Stimulated activated naive CD8-positive, alpha-beta T cell treated with anti-CD3 and anti-CD28 coated beads, Interleukin-15, Interleukin-2, amounts not matched to agents 100 ng/mL and 50 ng/mL, for 24 hours (primary cell): ENCODE results near the gene CELSR2.

Source experiments
- H3K27ac Mint-ChIP-seq: one replicate; pipeline ENCODE4 v1.8.0; 2021; ENCODE audit warnings: mild to moderate bottlenecking, mixed read lengths
- H3K27me3 Mint-ChIP-seq: one replicate; pipeline ENCODE4 v1.8.0; 2021; ENCODE audit warnings: mixed read lengths
- H3K36me3 Mint-ChIP-seq: one replicate; pipeline ENCODE4 v1.8.0; 2021; ENCODE audit warnings: low read depth, mixed read lengths
- H3K4me1 Mint-ChIP-seq: one replicate; pipeline ENCODE4 v1.8.0; 2021; ENCODE audit warnings: low read depth, mixed read lengths
- H3K4me3 Mint-ChIP-seq: one replicate; pipeline ENCODE4 v1.8.0; 2021; ENCODE audit warnings: mild to moderate bottlenecking, mixed read lengths
- H3K9me3 Mint-ChIP-seq: one replicate; pipeline ENCODE4 v1.8.0; 2021; ENCODE audit warnings: mixed read lengths

Gene CELSR2, protein sequence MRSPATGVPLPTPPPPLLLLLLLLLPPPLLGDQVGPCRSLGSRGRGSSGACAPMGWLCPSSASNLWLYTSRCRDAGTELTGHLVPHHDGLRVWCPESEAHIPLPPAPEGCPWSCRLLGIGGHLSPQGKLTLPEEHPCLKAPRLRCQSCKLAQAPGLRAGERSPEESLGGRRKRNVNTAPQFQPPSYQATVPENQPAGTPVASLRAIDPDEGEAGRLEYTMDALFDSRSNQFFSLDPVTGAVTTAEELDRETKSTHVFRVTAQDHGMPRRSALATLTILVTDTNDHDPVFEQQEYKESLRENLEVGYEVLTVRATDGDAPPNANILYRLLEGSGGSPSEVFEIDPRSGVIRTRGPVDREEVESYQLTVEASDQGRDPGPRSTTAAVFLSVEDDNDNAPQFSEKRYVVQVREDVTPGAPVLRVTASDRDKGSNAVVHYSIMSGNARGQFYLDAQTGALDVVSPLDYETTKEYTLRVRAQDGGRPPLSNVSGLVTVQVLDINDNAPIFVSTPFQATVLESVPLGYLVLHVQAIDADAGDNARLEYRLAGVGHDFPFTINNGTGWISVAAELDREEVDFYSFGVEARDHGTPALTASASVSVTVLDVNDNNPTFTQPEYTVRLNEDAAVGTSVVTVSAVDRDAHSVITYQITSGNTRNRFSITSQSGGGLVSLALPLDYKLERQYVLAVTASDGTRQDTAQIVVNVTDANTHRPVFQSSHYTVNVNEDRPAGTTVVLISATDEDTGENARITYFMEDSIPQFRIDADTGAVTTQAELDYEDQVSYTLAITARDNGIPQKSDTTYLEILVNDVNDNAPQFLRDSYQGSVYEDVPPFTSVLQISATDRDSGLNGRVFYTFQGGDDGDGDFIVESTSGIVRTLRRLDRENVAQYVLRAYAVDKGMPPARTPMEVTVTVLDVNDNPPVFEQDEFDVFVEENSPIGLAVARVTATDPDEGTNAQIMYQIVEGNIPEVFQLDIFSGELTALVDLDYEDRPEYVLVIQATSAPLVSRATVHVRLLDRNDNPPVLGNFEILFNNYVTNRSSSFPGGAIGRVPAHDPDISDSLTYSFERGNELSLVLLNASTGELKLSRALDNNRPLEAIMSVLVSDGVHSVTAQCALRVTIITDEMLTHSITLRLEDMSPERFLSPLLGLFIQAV (N-terminal part only)

DNA sequence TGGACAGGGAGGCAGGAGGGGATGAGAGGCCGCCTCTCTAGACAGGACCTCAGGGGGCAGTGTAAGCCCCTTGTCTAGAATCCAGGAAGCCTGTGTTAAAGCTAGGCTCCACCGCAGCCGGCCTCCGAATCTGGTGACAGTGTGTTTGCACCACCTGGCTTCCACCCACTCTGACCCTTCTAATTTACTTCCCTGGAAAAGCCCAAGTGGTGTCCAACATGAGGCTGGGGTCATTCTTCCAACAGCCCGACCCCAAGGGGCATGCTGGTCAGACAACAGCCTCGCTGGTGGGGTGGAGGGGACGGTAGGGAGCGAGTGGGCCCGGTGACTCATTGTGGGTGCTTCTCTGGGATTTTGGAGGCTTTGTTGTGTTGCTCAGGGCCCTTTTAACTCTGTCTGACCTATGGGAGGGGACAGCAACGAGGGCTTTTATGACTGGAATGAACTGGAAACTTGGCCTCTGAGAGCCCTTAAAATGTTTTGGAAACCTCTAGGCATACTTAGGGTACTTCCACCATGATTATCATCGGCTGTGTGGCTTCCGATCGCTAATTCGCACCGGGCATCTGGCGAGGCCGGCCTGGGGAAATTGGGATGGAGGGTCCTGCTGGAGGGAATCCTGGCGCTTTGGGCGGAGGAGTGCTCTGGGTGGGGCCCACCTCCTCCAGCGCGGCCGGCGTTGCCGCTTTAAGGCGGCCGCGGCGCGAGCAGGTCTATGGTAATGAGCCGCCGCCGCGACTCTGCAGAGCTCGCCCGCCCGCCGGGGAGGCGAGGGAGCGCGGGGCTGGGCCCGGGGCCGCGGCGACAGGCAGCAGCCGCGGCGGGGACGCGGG, at the start of gene CELSR2:
TSS of gene CELSR2 (plus strand) at position 743 of the 833 bp plus-strand sequence. CDS start 541 bp downstream, outside the sequence.
- no peaks in the 10 kb centered on the region for H3K9me3 Mint-ChIP-seq
- no peaks in the 10 kb centered on the region for H3K36me3 Mint-ChIP-seq
- H3K4me3 Mint-ChIP-seq, result peak within 1 kb of the TSS; percentile 59
- H3K27me3 Mint-ChIP-seq, result peaks cover 12% of the 10 kb centered on the region
- peak within 1 kb of the TSS; percentile 31 for H3K27ac Mint-ChIP-seq
- peaks cover 5% of the 10 kb centered on the region for H3K4me1 Mint-ChIP-seq

DNA sequence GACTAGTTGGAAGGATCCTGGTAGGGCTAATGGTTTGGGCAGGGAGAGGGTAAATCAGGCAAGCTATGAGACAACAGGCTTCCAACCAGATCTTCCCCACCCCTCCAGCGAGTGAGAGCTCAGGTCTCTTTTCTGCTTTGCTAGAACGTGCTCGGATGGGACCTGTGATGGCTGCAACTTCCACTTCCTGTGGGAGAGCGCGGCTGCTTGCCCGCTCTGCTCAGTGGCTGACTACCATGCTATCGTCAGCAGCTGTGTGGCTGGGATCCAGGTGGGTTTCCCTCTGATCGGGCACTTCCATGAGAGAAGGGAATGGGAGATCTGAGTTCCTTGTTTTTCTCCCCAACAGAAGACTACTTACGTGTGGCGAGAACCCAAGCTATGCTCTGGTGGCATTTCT, 49.6 kb upstream of the CELSR2 start:
- H3K9me3 Mint-ChIP-seq, result no peaks in the 10 kb centered on the region
- no peaks in the 10 kb centered on the region for H3K36me3 Mint-ChIP-seq
- no peaks in the 10 kb centered on the region for H3K27me3 Mint-ChIP-seq
- no peak overlapping the region for H3K4me3 Mint-ChIP-seq
- H3K27ac Mint-ChIP-seq, result peak overlapping the region; percentile 49
- H3K4me1 Mint-ChIP-seq, result peaks cover 21% of the 10 kb centered on the region

- Mint-ChIP-seq H3K27ac (no peak overlapping the region), H3K36me3 (no peaks in the 10 kb centered on the region), H3K9me3 (no peaks in the 10 kb centered on the region), H3K4me1 (peaks cover 21% of the 10 kb centered on the region), H3K4me3 (no peak overlapping the region), H3K27me3 (no peaks in the 10 kb centered on the region)
These were observed 48.1 kb upstream of the CELSR2 start for GRCh38 chr1:109201123-109201703.

GRCh38 chr1:109204484-109204883, 44.9 kb upstream of the CELSR2 start:
- Mint-ChIP-seq H3K27me3 (no peaks in the 10 kb centered on the region), H3K4me1 (peaks cover 8% of the 10 kb centered on the region), H3K9me3 (no peaks in the 10 kb centered on the region), H3K36me3 (no peaks in the 10 kb centered on the region), H3K4me3 (no peak overlapping the region), H3K27ac (no peak overlapping the region)

GRCh38 chr1:109206339-109206738, 43.0 kb upstream of the CELSR2 start:
- H3K36me3 Mint-ChIP-seq, result no peaks in the 10 kb centered on the region
- H3K4me1 Mint-ChIP-seq, result no peaks in the 10 kb centered on the region
- no peak overlapping the region for H3K4me3 Mint-ChIP-seq
- H3K27me3 Mint-ChIP-seq, result no peaks in the 10 kb centered on the region
- H3K9me3 Mint-ChIP-seq, result no peaks in the 10 kb centered on the region
- H3K27ac Mint-ChIP-seq, result no peak overlapping the region

GRCh38 chr1:109207467-109208103, 41.8 kb upstream of the CELSR2 start:
- Mint-ChIP-seq H3K4me1 (no peaks in the 10 kb centered on the region), H3K9me3 (no peaks in the 10 kb centered on the region), H3K4me3 (no peak overlapping the region), H3K27ac (no peak overlapping the region), H3K36me3 (no peaks in the 10 kb centered on the region), H3K27me3 (no peaks in the 10 kb centered on the region)

GRCh38 chr1:109208394-109208793, 40.9 kb upstream of the CELSR2 start:
- Mint-ChIP-seq H3K4me1 (no peaks in the 10 kb centered on the region), H3K36me3 (no peaks in the 10 kb centered on the region), H3K4me3 (no peak overlapping the region), H3K27me3 (no peaks in the 10 kb centered on the region), H3K9me3 (no peaks in the 10 kb centered on the region), H3K27ac (no peak overlapping the region)

DNA sequence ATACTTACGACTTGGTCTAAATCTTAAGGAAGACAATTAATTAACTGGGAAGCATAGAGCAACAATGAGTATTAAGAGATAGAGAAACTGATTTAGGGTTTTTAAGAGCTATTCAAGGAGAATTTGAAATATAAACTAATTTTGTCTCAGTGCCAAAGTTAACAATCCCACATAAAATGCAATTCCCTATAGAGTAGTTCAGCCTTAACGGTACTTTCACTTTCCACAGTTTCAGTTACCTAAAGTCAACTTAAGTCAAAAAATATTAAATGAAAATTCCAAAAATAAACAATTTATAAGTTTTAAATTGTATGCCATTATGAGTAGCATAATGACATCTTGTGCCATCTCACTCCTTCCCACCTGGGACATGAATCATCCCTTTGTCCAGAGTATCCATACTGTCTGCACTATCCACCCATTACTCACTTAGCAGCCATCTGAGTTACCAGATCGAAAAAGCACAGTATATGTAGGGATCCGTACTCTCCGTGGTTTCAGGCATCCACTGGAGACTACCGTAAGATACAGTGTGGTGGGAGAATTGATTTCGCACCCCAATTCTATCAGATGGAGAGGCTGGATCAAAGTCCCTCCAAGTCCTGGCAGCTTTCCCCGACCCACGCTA, 40.4 kb upstream of the CELSR2 start:
- Mint-ChIP-seq H3K4me1 (no peaks in the 10 kb centered on the region), H3K36me3 (no peaks in the 10 kb centered on the region), H3K27ac (no peak overlapping the region), H3K9me3 (no peaks in the 10 kb centered on the region), H3K27me3 (no peaks in the 10 kb centered on the region), H3K4me3 (no peak overlapping the region)

GRCh38 chr1:109210058-109210457, 39.3 kb upstream of the CELSR2 start:
- Mint-ChIP-seq H3K36me3 (peaks cover 10% of the 10 kb centered on the region), H3K27me3 (no peaks in the 10 kb centered on the region), H3K4me3 (no peak overlapping the region), H3K9me3 (no peaks in the 10 kb centered on the region), H3K4me1 (peaks cover 6% of the 10 kb centered on the region), H3K27ac (no peak overlapping the region)

GRCh38 chr1:109213345-109213823, 36.0 kb upstream of the CELSR2 start:
- H3K36me3 Mint-ChIP-seq, result peaks cover 32% of the 10 kb centered on the region
- H3K4me1 Mint-ChIP-seq, result peaks cover 29% of the 10 kb centered on the region
- no peaks in the 10 kb centered on the region for H3K9me3 Mint-ChIP-seq

DNA sequence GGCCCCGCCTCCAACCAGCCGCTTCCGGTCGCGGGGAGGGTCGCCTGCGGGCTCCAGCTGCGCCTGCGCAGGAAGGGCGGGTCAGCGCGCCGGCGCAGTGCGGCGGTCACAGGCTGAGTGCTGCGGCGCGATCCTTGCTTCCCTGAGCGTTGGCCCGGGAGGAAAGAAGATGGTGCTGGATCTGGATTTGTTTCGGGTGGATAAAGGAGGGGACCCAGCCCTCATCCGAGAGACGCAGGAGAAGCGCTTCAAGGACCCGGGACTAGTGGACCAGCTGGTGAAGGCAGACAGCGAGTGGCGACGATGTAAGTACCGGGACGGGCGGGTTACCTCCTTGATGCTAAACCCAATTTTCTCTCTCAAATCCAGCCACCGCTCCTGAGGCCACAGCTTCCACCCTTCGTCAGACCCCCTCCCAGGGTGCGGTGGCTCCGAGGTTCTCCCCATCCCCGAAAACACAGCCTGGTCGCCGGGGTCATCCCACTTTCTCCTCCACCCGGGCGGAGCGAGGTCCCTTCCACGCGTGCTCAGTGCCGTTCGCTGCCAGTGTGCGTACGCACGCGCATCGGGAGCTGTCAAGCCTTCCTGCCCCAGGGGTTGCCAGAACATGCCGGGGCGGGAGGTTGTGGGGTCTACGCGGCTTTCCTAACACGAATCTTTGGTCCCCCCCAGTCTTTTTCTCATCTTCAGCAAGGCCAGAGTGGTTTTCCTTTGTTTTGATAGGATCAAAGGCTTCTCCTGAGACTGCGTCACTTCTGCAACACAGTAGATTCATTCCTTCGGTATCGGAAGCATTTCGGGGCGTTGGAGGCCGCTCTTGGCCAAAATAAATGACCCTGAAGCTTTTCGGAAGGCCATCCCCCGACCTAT, 35.3 kb upstream of the CELSR2 start, which contains the start of gene SARS1:
TSS of gene SARS1 (plus strand) at position 95 of the 870 bp plus-strand sequence. CDS start at position 170, 75 bp downstream.
- H3K4me1 Mint-ChIP-seq, result peaks cover 33% of the 10 kb centered on the region
- H3K36me3 Mint-ChIP-seq, result peaks cover 37% of the 10 kb centered on the region
- peak within 1 kb of the TSS; percentile 96 for H3K27ac Mint-ChIP-seq
- H3K4me3 Mint-ChIP-seq, result peak within 1 kb of the TSS; percentile 93
- H3K9me3 Mint-ChIP-seq, result no peaks in the 10 kb centered on the region
- no peaks in the 10 kb centered on the region for H3K27me3 Mint-ChIP-seq

More at GRCh38 chr1:109213345-109213823, 36.0 kb upstream of the CELSR2 start:
- H3K4me3 Mint-ChIP-seq, result peak overlapping the region; percentile 93
- peak overlapping the region; percentile 96 for H3K27ac Mint-ChIP-seq
- no peaks in the 10 kb centered on the region for H3K27me3 Mint-ChIP-seq
